ENCODE measurements around the gene CCDC74B.
"Not testable (repeated sequence)": the region's sequence is repeated elsewhere in the genome, so short reads cannot be mapped to it uniquely, and the experiment has no call there.

GRCh38 chr2:130174866-130175265 is 30.0 kb upstream of the CCDC74B start:
- not testable (repeated sequence) for TF ChIP-seq ZNF274 (IDR thresholded peaks at IDR 0.05; ENCODE audit: low read depth, low read length); SUZ12 (IDR thresholded peaks at IDR 0.05; ENCODE audit: extremely low read depth, insufficient read depth, insufficient read length); YY1 (IDR thresholded peaks at IDR 0.05; ENCODE audit: insufficient read depth, insufficient read length)

Data from NT2/D1 (cell line).